ENCODE results near the gene EVI5. TPM values are rescaled to one million over a fixed set of nuclear protein-coding genes. Genes with fewer than 3 reads are reported as not detected.
"Not testable (repeated sequence)": the region's sequence is repeated elsewhere in the genome, so short reads cannot be mapped to it uniquely, and the experiment has no call there.

Gene EVI5
- total RNA-seq, 4 donors from 2014 or later, result 16.3 to 135 (median 33.7) TPM

GRCh38 chr1:92730476-92730875, 54.4 kb downstream of the EVI5 start:
- TF ChIP-seq POLR2A (IDR thresholded peaks at IDR 0.05) (no peak), CTCF (IDR thresholded peaks at IDR 0.05) (no peak)
- no peak for DNase-seq
- H3K27me3 ChIP-seq, result no peaks in the 10 kb centered on the region
- no peak overlapping the region for H3K4me3 ChIP-seq
- H3K36me3 ChIP-seq, result peaks cover 0 to 18% (median 0%) of the 10 kb centered on the region in 3 donors
- H3K9me3 ChIP-seq, result no peaks in the 10 kb centered on the region
- H3K4me1 ChIP-seq, result no peaks in the 10 kb centered on the region
- no peak overlapping the region for H3K27ac ChIP-seq

DNA sequence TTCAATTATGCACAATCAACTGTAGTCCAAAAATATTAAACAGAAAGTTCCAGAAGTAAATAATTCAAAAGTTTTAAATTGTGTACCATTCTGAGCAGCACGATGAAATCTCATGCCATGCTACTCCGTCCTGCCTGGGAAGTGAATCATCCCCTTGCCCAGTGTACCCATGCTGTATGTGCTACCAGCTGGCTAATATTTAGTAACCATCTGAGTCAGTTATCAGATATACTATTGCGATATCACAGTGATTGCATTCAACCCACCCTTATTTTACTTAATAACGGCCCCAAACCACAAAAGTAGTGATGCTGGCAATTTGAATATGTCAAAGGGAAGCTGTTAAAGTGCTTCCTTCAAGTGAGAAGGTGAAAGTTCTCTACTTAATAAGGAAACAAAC, 56.2 kb downstream of the EVI5 start:
- Histone ChIP-seq H3K27ac (no peak overlapping the region), H3K9me3 (no peaks in the 10 kb centered on the region), H3K27me3 (no peaks in the 10 kb centered on the region), H3K36me3 (peaks cover 0 to 5% (median 0%) of the 10 kb centered on the region in 3 donors), H3K4me3 (no peak overlapping the region), H3K4me1 (no peaks in the 10 kb centered on the region)
- DNase-seq, result no peak
- TF ChIP-seq POLR2A (IDR thresholded peaks at IDR 0.05), result no peak
- TF ChIP-seq CTCF (IDR thresholded peaks at IDR 0.05), result no peak

DNA sequence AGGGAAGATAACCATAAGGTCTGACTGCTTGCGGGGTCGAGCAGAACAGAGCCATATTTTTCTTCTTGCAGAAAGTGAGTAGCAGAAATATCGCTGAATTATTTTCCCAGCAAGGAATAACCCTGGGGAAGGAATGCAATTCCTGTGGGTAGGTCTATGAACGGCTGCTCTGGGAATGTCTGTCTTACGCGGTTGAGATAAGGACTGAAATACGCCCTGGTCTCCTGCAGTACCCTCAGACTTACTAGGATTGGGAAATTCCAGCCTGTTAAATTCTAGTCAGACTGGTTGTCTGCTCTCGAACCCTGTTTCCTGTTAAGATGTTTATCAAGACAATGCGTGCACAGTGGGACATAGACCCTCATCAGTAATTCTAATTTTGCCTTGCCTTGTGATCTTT, 61.2 kb downstream of the EVI5 start:
- not testable (repeated sequence) for DNase-seq, H3K27me3 ChIP-seq, H3K9me3 ChIP-seq, H3K36me3 ChIP-seq, H3K4me3 ChIP-seq, H3K27ac ChIP-seq, H3K4me1 ChIP-seq

DNA sequence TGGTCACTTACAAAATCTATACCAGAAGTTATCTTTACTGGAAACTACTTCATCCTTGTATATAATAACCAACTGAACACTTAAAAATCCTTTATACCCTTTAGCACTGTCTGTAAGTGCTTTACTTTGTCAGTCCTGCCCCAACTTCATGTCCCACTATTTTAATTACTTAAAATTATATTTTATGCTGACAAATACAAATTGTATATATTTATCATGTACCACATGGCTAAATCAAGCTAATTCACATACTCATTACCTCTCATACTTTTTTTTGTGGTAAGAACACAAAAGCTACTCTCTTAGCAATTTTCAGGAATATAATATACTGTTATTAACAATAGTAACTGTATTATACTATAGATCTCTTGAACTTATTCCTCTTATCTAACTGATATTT, 63.0 kb downstream of the EVI5 start:
- Histone ChIP-seq H3K27ac (no peak overlapping the region), H3K27me3 (no peaks in the 10 kb centered on the region), H3K9me3 (no peaks in the 10 kb centered on the region), H3K36me3 (no peaks in the 10 kb centered on the region), H3K4me1 (no peaks in the 10 kb centered on the region), H3K4me3 (no peak overlapping the region)
- TF ChIP-seq CTCF (IDR thresholded peaks at IDR 0.05) (no peak), POLR2A (IDR thresholded peaks at IDR 0.05) (no peak)
- no peak for DNase-seq

GRCh38 chr1:92721157-92721556, 63.8 kb downstream of the EVI5 start:
- DNase-seq, H3K36me3 ChIP-seq, H3K27ac ChIP-seq, H3K4me1 ChIP-seq, H3K9me3 ChIP-seq, H3K27me3 ChIP-seq, H3K4me3 ChIP-seq: not testable (repeated sequence)

DNA sequence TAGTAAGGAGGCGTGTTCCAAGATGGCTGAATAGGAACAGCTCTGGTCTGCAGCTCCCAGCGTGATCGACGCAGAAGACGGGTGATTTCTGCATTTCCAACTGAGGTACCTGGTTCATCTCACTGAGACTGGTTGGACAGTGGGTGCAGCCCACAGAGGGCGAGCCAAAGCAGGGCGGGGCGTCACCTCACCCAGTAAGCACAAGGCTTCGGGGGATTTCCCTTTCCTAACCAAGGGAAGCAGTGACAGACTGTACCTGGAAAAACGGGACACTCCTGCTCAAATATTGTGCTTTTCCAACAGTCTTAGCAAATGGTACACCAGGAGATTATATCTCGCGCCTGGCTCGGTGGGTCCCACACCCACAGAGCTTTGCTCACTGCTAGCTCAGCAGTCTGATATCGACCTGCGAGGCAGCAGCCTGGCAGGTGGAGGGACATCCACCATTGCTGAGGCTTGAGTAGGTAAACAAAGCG, 69.4 kb downstream of the EVI5 start:
- not testable (repeated sequence) for H3K27me3 ChIP-seq, H3K4me1 ChIP-seq, H3K27ac ChIP-seq, H3K9me3 ChIP-seq, H3K36me3 ChIP-seq, H3K4me3 ChIP-seq, DNase-seq

DNA sequence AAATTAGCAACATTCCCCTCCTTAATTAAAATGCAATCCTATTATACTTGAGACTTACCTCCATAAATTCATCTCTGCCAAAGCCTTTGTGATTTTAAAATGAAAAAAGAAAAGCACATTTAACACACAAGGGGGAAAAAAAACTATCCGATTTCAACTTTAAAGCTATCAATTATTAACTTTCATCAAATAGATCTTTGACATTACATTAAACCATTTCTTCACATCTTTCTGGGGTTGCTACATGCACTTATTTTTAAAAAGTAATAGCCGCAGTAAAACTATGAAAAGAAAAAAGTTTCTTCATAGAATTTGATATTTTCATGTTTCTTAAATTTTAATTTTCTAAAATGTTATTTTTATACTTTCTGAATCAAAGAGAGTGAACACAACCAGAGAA, 71.0 kb downstream of the EVI5 start:
- no peaks in the 10 kb centered on the region for H3K27me3 ChIP-seq
- TF ChIP-seq POLR2A (IDR thresholded peaks at IDR 0.05), result no peak
- TF ChIP-seq CTCF (IDR thresholded peaks at IDR 0.05), result no peak
- no peak overlapping the region for H3K27ac ChIP-seq
- no peaks in the 10 kb centered on the region for H3K9me3 ChIP-seq
- no peak overlapping the region for H3K4me3 ChIP-seq
- DNase-seq, result no peak
- no peaks in the 10 kb centered on the region for H3K4me1 ChIP-seq
- H3K36me3 ChIP-seq, result no peaks in the 10 kb centered on the region

Data from Peyer's patch (tissue), 4 donors.